ENCODE measurements around the gene PTTG2. TPM values are rescaled to one million over a fixed set of nuclear protein-coding genes. Genes with fewer than 3 reads are reported as not detected.
"Not testable (repeated sequence)": the region's sequence is repeated elsewhere in the genome, so short reads cannot be mapped to it uniquely, and the experiment has no call there.

Gene PTTG2
- total RNA-seq, 1 experiment from 2014 or later, result not detected

DNA sequence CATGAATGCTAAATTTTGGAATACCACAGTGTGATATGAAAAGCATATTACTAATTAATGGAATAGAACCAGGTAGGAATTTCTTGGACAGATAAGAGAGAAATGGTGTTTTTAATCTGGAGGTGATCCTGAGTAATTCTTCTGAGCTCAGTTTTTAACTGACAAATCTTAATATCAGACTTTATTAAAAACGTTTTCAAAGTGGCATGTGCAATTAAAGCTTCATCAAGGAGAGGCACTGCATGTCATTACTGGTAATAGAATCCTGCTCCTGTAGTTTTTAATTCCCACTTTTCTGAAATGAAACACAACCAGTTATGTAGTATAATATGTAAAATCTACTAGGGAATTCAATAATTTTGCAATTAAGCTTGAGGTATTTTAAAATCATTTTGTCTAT lies 7.0 kb upstream of the PTTG2 start:
- in situ Hi-C loops (cut with HindIII; ENCODE audit: low sequenced_read_pairs), result no loop called here
- DNase-seq (ENCODE audit: low spot score), result no peak

GRCh38 chr4:37953620-37954293 lies 6.4 kb upstream of the PTTG2 start:
- no peak for DNase-seq (ENCODE audit: low spot score)
- in situ Hi-C loops (cut with HindIII; ENCODE audit: low sequenced_read_pairs), result no loop called here

- in situ Hi-C loops (cut with HindIII; ENCODE audit: low sequenced_read_pairs), result no loop called here
- no peak for DNase-seq (ENCODE audit: low spot score)
Measured at GRCh38 chr4:37956941-37957340, 3.3 kb upstream of the PTTG2 start.

GRCh38 chr4:37958932-37959331 lies 1.3 kb upstream of the PTTG2 start:
- in situ Hi-C loops (cut with HindIII; ENCODE audit: low sequenced_read_pairs), result no loop called here
- DNase-seq (ENCODE audit: low spot score), result no peak

DNA sequence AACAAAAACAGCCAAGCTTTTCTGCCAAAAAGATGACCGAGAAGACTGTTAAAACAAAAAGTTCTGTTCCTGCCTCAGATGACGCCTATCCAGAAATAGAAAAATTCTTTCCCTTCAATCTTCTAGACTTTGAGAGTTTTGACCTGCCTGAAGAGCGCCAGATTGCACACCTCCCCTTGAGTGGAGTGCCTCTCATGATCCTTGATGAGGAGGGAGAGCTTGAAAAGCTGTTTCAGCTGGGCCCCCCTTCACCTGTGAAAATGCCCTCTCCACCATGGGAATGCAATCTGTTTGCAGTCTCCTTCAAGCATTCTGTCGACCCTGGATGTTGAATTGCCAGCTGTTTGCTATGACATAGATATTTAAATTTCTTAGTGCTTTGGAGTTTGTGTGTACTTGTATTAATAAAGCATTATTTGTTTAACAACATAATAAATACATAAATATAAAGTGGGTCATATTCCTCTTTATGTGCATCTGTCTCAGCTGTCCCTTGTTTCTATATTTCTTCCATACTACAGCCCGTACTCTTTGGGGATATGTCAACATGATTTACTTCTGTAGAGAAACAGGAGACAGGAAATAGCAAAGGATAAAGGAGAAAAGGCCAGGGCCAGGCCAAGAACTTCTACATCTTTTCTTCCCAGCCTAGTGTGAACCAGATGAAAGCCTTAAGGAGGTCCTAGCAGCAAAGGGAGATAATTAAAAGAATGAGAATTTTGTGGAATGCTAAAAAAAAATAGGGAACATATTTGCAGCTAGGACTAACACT lies 667 bp downstream of the PTTG2 start:
- in situ Hi-C loops (cut with HindIII; ENCODE audit: low sequenced_read_pairs), result no loop called here
- no peak for DNase-seq (ENCODE audit: low spot score)

DNA sequence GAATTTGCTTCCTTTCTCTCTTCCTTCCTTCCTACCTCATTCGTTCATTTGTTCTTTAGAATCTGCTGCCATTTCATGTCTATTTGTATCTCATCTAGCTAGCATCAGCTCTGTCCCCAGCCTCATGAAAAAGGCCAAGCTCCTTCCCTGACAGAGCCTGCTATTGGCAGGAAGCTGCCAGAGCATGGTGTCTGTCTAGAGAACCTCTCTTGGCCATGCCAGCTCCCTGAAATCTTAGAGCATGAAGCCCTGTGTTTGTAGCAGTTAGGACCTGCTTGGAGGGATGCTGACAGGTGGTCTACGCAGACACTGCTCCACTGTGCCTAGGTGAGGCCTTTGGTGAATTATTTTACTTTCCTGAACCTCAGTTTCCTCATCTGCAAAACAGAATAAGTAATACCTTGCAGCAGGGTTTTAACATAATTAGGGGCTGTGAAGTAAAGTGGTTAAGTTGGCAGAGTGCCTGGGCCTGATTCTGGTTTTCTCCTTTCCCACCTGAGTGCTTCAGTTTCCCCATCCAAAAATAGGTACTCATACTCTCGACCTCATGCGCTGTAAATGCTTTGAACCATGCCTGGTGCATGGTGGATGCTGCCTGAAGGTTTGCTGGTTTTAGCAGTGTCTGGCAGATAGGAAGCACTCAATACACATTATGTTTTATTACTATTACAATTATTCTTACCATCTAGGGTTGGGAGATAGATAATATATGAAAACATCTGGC lies 4.7 kb downstream of the PTTG2 start:
- in situ Hi-C loops (cut with HindIII; ENCODE audit: low sequenced_read_pairs), result no loop called here
- no peak for DNase-seq (ENCODE audit: low spot score)

- in situ Hi-C loops (cut with HindIII; ENCODE audit: low sequenced_read_pairs), result no loop called here
- no peak for DNase-seq (ENCODE audit: low spot score)
Measured at GRCh38 chr4:37966044-37966443, 5.8 kb downstream of the PTTG2 start.

DNA sequence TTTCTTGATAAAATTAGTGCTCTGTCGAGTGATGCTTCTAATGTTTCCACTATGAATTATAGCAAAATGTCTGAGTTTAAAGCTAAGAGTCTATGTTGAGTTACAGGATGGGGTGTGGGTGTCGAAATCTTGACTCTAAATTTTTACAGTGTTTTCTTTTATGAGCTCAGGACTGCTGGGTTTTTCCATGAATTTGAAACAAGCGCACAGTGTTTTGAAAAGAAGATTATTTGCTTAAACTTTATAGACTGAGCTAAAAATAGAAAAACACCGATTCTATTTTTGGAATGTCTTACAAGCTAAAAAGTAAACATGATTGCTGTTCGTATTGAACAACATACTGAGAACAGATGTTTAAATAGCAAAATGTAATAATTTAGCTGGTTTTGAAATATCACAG lies 7.5 kb downstream of the PTTG2 start:
- in situ Hi-C loops (cut with HindIII; ENCODE audit: low sequenced_read_pairs), result no loop called here
- DNase-seq (ENCODE audit: low spot score), result no peak

- in situ Hi-C loops (cut with HindIII; ENCODE audit: low sequenced_read_pairs), result no loop called here
- no peak for DNase-seq (ENCODE audit: low spot score)
Measured at GRCh38 chr4:37968747-37969146, 8.5 kb downstream of the PTTG2 start.

GRCh38 chr4:37970702-37971101 lies 10.5 kb downstream of the PTTG2 start:
- in situ Hi-C loops (cut with HindIII; ENCODE audit: low sequenced_read_pairs), result no loop called here
- DNase-seq (ENCODE audit: low spot score), result no peak

DNA sequence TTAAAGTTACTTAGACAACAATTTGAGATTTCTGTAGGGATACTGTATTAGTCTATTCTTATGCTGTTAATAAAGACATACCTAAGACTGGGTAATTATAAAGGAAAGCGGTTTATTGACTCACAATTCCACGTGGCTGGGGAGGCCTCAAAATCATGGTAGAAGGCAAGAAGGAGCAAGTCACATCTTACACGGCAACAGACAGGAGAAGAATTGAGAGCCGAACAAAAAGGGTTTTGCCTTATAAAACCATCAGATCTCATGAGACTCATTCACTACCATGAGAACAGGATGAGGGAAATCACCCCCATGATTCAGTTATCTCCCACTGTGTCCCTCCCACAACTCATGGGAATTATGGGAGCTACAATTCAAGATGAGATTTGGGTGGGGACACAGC lies 11.0 kb downstream of the PTTG2 start:
- no peak for DNase-seq (ENCODE audit: low spot score)
- in situ Hi-C loops (cut with HindIII; ENCODE audit: low sequenced_read_pairs), result no loop called here

DNA sequence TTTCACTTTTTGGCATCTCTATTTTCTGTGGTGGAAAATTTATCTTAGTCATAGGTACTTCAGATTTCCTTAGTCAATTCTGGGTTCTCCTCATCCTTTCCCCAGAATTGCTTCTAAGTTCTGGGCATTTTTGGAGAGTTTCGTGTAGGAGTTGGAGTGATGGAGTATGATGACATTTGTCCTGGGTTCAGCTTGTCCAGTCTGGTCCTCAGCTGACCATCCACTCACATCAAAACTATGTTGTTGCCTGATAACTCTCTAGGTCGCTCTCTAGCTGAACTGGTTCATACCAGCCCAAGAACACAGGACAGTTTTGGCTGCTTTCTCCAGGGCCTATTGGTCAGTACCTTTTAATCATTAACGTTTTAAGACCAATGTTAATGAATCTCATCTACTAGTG lies 13.2 kb downstream of the PTTG2 start:
- in situ Hi-C loops (cut with HindIII; ENCODE audit: low sequenced_read_pairs), result no loop called here
- DNase-seq (ENCODE audit: low spot score), result no peak

DNA sequence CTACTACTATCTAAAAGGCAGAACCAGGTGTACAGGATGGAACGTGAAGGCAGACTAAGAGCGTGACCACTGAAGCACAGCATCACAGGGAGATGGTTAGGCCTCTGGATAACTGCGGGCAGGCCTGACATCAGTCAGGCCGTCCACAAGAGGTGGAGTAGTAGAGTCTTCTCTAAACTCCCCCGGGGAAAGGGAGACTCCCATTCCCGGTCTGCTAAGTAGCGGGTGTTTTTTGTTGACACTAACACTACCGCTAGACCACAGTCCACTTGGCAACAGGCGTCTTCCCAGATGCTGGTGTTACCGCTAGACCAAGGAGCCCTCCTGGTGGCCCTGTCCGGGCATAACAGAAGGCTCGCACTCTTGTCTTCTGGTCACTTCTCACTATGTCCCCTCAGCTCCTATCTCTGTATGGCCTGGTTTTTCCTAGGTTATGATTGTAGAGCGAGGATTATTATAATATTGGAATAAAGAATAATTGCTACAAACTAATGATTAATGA lies 15.2 kb downstream of the PTTG2 start:
- in situ Hi-C loops (cut with HindIII; ENCODE audit: low sequenced_read_pairs); DNase-seq (ENCODE audit: low spot score): not testable (repeated sequence)

DNA sequence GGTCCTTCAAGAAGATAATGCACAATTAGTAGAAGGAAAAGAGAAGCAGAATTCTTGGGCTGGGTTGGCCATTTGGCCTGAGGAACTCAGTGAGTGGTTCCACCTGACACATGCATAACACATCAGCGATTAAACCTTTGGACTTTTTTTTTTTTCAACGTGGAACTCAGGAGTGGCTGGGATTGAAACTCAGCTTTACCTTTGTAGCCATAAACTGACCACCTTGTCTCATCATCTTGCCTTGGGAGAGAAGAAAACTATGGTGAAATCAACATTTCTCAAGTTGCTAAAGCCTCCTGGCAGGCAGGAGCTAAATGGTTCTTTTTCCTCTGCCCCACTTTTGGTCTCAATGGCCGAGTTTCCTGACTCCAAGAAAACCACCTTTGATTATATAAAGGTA lies 16.3 kb downstream of the PTTG2 start:
- in situ Hi-C loops (cut with HindIII; ENCODE audit: low sequenced_read_pairs), result no loop called here
- peak; percentile 23 for DNase-seq (ENCODE audit: low spot score)

DNA sequence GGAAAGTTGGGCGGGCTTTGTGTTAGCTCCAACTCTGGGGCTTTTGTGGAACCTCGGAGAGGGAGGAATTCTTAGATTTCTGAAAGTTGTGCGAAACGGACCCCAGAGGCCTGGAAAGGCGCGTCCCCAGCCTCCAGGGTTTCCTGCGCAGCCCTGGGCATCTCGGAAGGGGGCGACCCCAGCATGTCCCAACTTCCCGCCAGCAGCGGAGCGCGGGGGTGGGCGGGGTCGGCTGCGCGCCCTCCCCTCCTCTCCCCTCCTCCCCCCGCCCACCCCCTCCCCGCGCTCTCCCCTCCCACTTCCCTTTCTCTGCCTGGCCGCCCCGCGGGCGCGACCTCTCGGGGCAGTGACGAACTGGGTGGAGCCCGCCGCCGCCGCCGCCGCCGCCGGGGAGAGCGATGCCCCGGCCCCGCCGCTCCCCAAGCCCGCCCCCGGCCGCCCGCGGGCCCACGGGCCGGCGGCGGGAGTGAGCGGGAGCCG lies 16.8 kb downstream of the PTTG2 start:
- peak; percentile 16 for DNase-seq (ENCODE audit: low spot score)
- in situ Hi-C loops (cut with HindIII; ENCODE audit: low sequenced_read_pairs), result no loop called here

GRCh38 chr4:37977471-37978247 lies 17.5 kb downstream of the PTTG2 start:
- DNase-seq (ENCODE audit: low spot score), result peak; percentile 47
- in situ Hi-C loops (cut with HindIII; ENCODE audit: low sequenced_read_pairs), result no loop called here

DNA sequence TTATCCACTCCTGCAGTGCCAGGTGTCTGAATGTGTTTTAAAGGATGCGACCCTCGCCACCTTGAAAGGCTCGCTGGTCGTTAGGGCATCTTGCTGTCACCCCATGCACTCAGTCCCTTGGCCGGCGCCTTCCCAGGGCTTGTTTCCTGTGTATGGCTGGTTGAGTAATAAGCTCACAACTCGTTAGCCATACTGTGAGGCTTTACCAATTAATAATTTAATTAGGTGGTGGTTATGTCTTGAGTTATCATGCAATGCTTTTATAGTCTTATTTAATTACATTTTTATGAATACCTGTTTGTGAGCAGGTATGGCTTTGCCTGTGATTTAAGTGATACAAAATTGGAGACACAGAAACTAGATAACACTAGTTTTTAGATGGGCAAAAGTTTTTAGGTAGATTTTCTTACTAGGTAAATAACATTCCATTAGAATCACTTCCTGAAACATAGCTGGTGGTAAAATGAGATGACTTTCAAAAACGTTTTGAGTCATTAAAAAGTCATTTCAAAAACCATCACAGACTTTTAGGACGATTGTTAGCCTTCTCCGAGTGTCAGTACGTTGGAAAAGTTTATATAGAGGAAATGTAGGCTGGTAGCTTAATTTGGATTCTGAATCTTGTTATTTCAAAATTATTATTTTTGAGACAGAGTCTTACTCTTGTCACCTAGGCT lies 18.2 kb downstream of the PTTG2 start:
- in situ Hi-C loops (cut with HindIII; ENCODE audit: low sequenced_read_pairs), result no loop called here
- DNase-seq (ENCODE audit: low spot score), result no peak

DNA sequence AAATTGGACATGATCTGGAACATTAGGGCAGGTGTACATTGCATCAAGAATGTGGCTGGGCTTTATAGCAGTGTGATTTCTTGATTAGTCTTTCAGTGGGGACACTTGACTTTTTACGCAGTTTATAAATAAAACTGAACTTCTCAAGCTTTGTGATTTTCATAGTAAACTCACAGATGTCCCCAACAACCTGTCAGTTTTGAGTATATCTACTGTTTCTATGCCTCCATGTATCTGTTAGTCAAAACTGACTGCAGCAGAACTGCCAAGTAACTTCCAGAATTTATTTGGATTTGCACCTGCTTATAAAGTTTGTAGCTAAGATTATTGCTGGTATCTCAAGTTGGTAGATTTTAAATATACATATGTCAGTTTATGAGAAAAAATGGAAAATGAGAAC lies 20.0 kb downstream of the PTTG2 start:
- in situ Hi-C loops (cut with HindIII; ENCODE audit: low sequenced_read_pairs), result no loop called here
- no peak for DNase-seq (ENCODE audit: low spot score)

DNA sequence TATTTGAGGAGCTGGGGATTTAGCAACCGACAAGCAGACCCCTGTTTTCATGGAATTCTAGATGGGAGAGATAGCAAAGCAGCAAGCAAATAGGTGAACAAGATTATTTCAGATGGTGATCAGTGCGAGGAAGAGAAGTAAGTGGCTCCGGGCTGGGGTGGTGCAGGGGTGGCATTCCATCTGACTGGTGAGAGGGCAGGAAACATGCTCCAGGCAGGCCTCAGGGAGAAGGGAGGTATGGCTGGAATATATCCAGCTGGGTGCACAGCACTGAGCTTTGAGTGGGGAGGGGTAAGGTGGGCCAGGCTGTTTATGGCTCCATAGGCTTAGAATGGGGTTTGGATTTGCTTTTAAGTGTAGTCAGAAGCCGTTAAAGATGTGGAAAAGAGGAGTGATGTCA lies 21.2 kb downstream of the PTTG2 start:
- no peak for DNase-seq (ENCODE audit: low spot score)
- in situ Hi-C loops (cut with HindIII; ENCODE audit: low sequenced_read_pairs), result no loop called here

Measured in G401 (cell line).